Fibroblast of peridontal ligament (primary cell): ENCODE results near the gene SLC20A1.
"Not testable (repeated sequence)": the region's sequence is repeated elsewhere in the genome, so short reads cannot be mapped to it uniquely, and the experiment has no call there.

Experiments
- DNase-seq: peaks from one replicate; pipeline ENCODE4 v3.0.0-alpha.2; 2010; ENCODE audit errors: extremely low read depth

The SLC20A1 gene

DNA sequence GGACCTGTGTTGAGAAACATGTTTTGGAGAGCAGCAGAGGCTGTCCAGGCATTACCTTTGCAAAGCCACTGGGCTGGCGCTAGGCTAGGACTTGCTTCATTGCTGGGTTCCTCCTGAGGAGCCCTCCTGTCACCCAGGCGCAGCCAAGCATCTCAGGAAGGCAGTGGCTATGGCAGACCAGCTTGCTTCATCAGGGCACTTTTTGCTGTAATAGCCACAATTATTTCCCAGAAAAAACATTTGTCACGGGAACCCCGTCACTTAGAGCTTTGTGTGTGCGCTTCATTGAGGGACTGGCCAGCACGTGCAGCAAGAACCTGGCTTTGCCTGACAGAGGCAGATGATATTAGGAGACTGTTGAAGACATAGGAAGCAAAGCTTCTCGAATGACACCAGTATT is 36.4 kb downstream of the SLC20A1 start:
- DNase-seq, result no peak

DNA sequence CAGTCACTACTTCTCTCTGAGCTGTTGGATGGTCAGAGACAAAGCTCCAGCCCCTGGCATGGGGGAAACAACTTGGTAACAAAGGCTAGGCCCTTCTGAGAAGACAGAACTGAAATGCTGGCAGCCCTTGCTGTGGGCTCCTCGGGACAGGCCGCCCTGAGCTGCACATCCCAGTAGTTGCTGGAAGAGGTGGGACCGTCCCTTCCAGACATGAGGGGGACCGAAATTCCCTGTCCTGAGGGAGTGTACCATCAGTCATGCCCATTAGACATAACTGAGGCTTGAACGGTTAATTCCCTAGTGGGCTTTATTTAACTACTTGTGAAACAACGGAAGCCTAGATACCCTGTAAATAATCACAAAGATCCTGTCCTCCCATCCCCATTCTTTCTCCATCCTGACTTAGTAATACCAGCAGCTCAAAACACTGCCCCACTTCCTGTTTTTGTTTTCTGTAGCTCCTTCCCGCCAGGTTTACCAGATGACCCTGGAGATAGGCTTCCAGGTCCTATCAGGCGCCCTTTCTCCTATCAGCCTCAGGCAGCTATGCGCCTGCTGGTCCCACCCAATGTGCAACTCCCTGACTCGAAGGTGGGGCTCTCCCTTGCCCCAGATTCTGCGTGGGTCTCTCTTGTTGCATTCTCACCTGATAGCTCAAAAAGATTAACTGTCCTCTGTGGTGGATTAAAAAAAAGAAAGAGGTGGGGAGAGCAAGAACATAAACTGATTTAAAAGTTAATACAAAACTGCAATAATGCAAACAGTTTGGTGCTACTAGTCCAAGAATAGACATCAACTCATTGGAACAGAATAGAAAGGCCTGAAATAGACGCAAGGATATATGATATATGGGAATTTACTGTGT is 38.0 kb downstream of the SLC20A1 start:
- no peak for DNase-seq

DNA sequence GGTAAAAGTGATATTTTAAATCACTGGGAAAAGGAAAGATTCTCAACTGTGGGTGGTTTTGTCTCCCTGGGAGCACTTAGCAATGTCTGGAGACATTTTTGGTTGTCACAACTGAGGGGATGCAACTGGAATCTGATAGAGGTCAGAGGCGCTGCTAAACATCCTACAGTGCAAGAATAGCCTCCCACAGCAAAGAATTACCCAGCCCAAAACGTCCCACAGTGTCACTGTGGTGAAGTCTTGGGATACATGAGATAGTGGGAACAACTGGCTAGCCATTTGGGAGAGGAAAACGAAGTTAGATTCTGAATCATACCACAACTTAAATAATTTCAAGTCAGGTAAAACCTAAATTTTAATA is 38.7 kb downstream of the SLC20A1 start:
- no peak for DNase-seq

DNA sequence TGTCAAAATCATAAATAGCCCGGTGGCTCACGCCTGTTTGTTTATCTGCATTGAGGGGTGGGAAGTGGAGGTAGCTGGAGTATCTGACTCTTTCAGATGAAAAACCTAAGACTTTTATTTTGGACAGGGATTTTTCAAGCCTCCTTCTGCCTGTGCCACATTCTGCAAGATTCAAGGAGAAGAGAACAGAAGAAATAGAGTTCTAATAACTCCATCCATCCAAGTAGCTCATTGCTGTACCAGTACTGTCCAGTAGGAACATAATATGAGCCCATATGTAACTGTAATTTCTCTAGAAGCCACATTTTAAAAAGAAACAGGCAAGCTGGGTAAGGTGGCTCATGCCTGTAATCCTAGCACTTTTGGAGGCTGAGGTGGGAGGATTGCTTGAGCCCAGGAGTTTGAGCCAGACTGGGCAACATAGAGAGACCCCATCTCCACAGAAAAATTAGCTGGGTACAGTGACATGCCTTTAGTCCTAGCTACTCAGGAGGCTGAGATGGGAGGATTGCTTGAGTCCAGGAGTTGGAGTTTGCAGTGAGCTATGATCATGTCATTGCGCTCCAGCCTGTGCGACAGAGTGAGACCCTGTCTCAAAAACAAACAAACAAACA is 39.6 kb downstream of the SLC20A1 start:
- no peak for DNase-seq

DNA sequence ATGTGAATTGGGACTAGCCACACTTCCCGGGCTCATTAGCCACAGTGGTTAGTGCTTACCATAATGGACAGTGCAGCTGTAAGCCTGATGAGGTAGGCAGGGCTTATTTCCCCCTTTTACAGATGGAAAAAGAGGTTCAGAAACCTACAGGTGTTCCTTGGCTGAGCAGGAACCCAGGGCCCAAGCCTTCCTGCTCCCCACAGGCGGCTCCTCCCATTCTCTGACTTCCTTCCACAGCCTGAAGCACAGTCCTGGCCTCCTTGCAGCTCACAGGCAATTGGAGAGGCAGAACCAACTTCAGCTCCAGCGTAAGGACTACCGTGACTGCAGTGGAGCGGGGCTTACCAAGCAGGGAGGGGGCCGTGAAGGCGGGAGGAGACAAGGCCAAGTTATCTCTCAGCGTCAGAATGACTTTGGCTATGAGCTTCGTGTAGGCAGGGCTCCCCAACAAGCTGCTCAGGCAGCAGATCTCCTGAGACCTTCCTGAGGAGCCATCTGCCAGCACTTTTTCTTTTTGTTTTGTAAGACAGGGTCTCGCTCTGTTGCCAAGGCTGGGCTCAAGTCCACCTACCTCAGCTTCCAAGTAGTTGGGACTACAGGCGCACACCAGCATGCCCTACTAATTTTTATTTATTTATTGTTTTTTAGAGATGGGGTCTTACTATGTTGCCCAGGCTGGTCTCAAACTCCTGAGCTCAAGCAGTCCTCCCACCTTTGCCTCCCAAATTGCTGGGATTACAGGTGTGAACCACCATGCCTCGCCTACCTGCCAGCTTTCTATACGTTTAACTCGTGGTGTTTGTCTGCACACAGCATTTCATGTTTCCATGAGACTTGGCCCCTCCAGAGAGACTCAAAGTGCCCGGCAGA is 40.8 kb downstream of the SLC20A1 start:
- no peak for DNase-seq

DNA sequence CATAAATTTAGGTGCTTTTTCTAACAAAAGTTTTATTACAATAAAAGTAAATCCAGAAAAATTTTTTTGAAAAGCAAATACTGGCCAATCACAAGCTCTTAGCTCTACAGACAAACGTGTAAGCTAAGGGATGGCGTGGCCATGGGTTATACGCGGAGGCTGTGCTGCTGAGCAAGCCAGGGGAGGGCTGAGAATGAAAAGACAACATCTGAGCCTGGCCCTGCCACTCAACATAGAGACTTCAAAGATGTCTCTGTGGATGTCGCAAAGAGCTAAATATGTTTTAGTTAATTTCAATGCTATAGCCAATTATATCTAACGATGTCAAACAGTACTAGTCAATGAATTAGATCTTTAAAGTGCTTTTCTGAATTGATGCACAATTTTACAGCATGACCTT is 41.8 kb downstream of the SLC20A1 start:
- DNase-seq, result no peak

DNA sequence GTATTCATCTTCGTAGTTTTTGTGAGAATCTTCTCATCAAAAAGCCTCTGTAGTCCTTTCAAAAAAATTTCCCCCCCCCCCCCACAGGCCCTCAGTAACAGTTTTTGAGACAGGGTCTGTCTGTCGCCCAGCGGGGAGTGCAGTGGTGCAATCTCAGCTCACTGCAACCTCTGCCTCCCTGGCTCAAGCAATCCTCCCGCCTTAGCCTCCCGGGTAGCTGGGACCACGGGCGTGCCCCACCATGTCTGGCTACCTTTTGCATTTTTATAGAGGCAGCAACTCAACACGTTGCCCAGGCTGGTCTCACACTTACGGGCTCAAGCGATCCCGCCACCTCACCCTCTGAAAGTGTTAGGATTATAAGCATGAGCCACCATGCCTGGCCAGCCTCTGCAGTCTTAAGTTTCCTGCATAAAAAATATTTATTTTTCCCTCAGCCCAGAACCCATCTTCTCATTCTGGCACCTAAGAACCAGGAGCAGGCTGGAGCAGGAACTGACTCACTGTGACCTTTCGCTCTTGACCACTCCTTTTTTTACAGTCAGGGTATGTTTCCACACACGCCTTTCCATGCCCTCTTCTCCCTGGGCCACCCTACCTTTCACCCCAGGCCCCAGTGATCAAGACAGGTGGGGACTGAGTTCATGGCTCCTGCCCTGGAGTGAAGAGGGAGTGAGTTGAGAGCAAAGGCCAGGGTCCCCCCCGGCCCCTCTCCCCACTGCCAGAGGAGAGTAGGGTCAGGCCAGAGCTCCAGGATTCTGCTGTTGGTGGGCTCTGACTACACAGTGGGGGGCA is 42.5 kb downstream of the SLC20A1 start:
- no peak for DNase-seq

DNA sequence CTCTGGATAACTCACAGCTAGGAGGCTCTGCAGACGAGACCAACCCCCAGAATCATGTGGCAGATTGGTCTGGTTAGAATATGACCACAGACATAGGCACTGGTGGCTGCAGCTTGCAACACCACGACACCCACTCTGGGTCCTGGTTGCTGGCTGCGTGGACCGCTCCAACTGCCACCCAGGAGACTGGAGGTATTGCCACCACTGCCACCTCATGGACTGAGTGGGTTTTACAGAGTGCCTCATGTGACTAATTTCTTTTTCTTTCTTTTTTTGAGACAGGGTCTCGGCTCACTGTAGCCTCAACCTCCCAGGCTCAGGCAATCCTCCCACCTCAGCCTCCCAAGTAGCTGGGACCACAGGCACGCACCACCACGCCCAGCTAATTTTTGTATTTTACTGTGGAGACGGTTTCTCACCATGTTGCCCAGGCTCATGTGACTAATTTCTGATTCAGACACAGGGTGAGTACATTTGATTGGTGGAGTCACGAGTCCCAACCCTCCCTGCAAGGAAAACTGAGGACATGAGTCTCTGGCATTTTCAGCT is 45.2 kb downstream of the SLC20A1 start:
- DNase-seq, result peak; percentile 53

DNA sequence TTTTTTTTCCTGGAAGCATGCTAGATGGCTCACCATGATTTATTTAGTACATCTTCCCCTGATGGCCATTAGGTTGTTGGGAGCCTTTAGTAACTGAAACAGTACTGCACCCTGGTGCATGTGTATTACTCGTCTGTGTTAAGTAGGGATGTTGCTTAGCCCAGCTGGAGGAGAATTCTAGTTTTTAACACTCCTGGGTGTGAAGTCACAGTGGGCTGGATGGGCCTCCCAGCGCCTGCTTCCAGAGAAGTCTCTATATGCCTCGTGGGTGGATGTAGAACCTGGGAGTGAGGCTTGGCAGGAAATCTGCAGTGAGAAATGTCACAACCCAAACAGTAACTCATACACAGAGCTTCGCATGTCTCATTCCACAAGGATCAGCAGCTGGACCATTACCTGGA is 46.1 kb downstream of the SLC20A1 start:
- no peak for DNase-seq

DNA sequence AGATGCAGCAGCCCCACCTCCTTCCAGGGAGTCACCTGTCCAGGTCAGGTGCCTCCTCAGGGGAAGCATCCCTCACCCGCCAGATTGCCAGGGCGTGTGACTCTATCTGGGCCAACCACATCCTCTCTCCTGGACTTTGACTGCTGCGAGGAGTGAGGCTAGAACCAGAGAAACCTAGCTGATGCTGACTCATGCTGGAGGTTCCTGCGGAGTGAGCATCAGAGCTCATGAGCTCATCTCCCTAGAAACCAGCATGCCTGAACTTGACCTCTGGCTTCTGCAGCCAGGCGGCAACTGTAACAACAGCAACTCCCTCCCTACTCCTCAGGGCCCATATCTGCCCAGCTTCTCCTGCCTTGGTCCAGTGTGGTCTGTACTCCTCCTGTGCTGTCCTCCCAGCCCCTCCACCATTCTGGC is 46.8 kb downstream of the SLC20A1 start:
- DNase-seq, result peak; percentile 91

DNA sequence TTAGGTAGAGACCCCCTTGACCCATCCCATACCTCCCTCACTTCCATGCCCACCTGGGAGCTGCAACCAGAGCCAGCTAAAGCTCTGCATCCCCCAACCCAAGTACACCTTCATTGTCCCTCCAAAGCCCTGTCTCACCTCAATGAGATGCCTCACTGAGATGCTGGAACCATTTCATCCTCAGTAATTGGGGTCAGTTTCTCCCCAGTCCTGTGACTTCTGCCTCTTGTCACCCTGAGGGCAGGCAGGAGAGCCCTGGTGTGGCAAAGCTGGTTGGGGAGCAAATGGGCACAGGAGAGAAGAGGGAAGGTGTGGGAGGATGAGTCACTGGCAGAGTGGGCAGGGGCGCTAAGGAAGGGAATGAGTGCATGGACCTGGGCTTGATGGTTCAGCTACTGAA is 47.2 kb downstream of the SLC20A1 start:
- DNase-seq, result no peak

DNA sequence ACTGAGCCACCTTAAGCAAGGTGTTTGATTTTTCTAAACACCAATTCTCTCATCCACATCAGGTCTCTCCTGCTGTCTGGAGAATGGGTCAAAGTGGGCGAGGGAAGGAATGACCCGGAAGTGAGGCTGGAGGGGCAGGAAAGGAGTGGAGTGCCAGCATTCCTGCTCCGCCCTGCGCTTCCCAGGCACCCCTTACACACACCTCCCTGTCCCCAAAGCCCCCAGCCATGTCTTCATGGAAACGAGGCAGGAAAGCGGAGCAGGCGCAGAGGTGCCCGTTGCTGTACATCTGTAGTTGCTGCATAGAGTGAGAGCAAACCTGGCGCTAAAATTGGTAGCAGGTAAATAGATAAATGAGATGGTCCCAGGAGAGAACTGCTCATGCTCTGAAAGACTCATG is 47.9 kb downstream of the SLC20A1 start:
- DNase-seq, result no peak

DNA sequence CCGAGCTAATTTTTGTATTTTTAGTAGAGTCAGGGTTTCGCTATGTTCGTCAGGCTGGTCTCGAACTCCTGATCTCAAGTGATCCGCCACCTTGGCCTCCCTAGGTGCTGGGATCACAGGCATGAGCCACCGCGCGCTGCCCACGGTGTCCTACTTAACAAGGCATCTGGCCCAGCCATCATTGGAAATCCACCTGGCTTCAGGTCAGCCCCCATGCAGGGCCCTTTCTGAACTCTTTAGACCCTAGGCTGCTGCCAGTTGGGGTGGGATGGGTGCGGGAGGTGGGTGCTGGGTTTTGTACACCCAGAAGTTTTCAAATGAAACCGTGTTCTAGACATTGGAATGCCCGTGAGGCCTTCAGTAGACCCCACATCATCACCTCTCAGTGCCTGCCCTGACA is 48.4 kb downstream of the SLC20A1 start:
- DNase-seq, result no peak

DNA sequence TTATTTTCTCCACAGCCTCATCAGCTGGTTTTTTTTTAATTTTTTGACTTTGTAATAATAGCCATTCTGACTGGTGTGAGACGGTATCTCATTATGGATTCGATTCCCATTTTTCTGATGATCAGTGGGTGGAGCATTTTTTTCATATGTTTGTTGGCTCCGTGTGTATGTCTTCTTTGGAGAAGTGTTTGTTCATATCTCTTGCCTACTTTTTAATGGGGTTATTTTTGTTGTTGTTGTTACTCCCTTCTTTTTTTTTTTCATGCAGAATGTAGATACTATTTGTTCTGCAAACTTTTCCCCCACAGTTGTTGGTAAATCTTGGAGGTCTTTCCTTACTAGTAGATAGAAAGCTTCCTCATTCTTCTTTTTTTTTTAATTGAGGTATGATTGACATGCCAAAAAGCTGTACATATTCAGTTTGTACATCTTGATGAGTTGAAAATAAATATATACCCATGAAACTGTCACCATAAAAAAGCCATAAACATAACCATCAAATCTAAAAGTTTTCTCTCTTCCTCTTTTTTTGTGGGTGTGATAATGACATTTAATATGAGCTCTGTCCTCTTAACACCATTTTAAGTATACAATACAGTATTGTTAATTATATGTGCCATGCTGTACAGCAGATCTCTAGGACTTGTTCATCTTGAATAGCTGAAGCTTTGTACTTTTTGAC is 53.2 kb downstream of the SLC20A1 start:
- no peak for DNase-seq

DNA sequence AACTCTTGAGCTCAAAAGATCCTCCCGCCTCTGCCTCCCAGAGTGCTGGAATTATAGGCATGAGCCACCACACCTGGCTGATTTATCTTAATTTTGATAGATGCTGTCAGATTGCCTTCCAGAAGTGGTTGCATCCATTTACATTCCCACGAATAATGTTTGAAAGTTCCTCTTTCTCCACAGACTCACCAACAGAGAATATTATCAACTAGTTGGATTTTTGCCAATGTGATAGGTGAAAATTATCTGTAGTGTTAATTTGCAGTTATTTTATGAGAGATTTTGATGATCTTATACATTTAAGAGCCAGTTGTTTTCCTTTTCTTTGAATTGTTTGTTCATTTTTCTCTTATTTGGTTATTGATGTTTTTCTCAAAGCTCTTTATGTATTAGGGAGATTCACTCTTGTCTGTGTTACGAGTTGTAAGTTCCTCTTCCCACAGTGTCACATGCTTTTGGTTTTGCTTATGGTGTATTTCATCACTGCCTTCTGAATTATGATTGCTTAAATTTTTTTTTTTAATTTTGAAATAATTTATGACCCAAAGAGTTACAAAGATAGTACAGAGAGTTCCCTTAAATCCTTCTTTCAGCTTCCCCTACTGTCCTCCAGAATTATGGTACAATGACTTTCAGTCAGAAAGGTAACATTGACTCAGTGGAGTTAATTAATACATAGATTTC is 54.4 kb downstream of the SLC20A1 start:
- DNase-seq, result no peak

DNA sequence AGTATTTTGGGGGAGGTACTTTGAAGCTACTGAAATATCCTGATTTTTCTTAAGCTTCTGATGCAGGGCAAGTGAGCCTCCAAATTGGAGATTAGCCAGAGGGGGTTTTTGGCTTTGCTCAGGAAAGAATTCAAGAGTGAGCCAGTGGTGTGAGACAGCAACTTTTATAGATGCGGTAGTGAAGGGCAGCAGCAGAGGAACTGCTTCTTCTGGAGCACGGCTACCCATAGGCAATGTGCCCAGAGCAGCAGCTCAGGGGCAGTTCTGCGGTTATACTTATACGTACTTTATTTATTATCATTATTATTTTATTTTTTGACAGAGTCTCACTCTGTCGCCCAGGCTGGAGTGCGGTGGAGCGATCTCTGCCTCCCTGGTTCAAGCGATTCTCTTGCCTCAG is 55.3 kb downstream of the SLC20A1 start:
- DNase-seq, result no peak

DNA sequence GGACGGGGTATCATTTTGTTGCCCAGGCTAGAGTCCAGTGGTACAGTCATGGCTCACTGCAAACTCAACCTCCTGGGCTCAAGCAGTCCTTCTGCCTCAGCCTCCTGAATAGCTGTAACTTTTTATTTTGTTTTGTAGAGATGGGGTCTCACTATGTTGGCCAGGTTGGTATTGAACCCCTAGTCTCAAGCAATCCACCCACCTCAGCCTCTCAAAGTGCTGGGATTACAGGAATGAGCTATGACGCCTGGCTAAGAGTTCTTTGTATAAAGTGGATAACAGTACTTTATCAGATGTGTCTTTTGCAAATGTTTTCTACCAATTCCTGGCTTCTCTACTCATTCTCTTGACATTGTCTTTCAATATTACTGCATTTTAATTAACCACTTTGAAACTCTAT is 57.9 kb downstream of the SLC20A1 start:
- no peak for DNase-seq

DNA sequence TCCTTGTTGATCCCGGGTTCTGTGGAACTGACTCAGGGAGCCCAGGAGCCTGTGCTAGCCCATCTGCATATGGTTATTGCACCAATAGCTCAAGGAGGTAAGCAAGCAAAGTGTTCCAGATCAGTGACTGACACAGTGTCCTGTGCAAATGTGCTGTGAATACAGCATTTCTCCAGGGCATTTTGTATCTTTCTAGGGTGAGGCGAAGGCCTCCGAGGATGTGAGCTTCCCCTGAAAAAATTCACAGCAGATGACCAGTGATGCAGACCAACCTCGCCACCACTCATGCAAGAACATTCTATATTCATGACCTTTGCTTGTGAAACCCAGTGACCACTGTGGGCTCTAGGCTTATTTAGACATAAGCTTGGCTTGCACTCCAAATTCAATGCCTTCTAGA is 59.8 kb downstream of the SLC20A1 start:
- DNase-seq, result no peak

DNA sequence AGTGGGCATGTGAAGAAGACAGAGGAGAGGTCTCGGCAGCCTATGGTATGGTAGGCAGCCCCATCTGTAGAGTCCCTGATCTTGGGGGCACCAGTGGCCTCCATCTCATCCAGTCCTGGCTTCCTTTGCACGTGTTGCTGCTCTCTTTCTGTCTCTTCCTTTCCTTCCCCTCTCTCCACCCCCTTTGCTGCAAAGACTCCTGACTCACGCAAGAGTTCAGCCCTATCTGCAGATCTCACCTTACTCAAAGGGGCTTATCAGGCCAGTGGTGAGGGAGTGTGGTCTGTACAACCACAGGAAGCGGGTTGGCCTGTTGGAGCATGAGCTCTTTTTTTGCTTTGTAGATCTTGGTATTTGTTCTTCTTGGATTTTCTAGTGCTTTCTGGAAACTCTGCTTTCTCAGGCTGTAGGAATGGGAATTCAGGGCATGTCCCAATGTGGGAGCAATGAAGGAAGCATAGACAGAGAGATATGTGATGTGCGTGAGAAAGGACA is 60.5 kb downstream of the SLC20A1 start:
- no peak for DNase-seq

DNA sequence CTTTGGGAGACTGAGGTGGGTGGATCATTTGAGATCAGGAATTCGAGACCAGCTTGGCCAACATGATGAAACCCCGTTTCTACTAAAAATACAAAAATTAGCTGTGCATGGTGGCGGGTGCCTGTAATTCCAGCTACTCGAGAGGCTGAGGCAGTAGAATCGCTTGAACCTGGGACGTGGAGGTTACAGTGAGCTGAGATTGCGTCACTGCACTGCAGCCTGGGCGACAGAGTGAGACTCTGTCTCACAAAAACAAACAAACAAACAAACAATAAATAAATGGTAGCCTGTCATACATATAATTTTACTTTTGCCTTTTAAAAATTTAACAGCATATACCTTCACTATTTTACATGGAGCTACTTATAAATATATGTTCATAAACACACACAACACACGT is 61.2 kb downstream of the SLC20A1 start:
- not testable (repeated sequence) for DNase-seq
